Activated B cell treated with CpG ODN at 0.5 μM for 24 hours (primary cell): Measurements from ENCODE around the gene XIAP. TPM values are rescaled to one million over a fixed set of nuclear protein-coding genes. Genes with fewer than 3 reads are reported as not detected.
"Not testable (repeated sequence)": the region's sequence is repeated elsewhere in the genome, so short reads cannot be mapped to it uniquely, and the experiment has no call there.

Experiments used
- ATAC-seq: fragments of 200-7000 bp; cut with Tn5 transposase; one replicate; pipeline ENCODE4 v1.10.0; 2021; ENCODE audit warnings: low read depth, mild to moderate bottlenecking, moderate library complexity
- CTCF ChIA-PET: fragments of 350-600 bp; sonication (Branson Sonifier 250); formaldehyde crosslinking; loops from one replicate; lab custom pipeline; 2021; ENCODE audit warnings: antibody characterized with exemption; lab: Charles Lee
- POLR2A ChIA-PET: fragments of 350-600 bp; sonication (Branson Sonifier 250); formaldehyde crosslinking; loops from one replicate; lab custom pipeline; 2021; ENCODE audit warnings: antibody characterized with exemption; lab: Charles Lee
- DNase-seq: peaks from one replicate; pipeline ENCODE4 v3.0.0; 2022
- H3K27ac Mint-ChIP-seq: one replicate; pipeline ENCODE4 v1.8.0; 2020; ENCODE audit warnings: mixed read lengths
- H3K27me3 Mint-ChIP-seq: one replicate; pipeline ENCODE4 v1.8.0; 2021; ENCODE audit warnings: mixed read lengths
- H3K36me3 Mint-ChIP-seq: one replicate; pipeline ENCODE4 v1.8.0; 2021; ENCODE audit warnings: low read depth, mixed read lengths
- H3K4me1 Mint-ChIP-seq: one replicate; pipeline ENCODE4 v1.8.0; 2021; ENCODE audit warnings: mixed read lengths
- H3K4me3 Mint-ChIP-seq: one replicate; pipeline ENCODE4 v1.8.0; 2020; ENCODE audit warnings: mild to moderate bottlenecking, mixed read lengths
- H3K9me3 Mint-ChIP-seq: one replicate; pipeline ENCODE4 v1.8.0; 2020; ENCODE audit warnings: mixed read lengths
- CTCF ChIP-seq: fragments of 200-600 bp; IDR thresholded peaks from one replicate; pipeline ENCODE4 v1.8.0; 2022; ENCODE audit warnings: antibody characterized with exemption, mild to moderate bottlenecking
- intact Hi-C: fragments of 100-400 bp; cut with micrococcal nuclease; formaldehyde crosslinking; loops from one replicate; pipeline ENCODE4 v1.15.1; 2024
- total RNA-seq: library from RNA; stranded (reverse); gene quantifications from 2 replicates; pipeline ENCODE4 v1.2.3, GENCODE V29; 2022

XIAP gene
- total RNA-seq, 1 donor from 2014 or later, result 43.6 TPM

- Mint-ChIP-seq H3K9me3 (no peaks in the 10 kb centered on the region), H3K27ac (no peak overlapping the region), H3K36me3 (no peaks in the 10 kb centered on the region), H3K4me1 (no peaks in the 10 kb centered on the region), H3K4me3 (no peak overlapping the region), H3K27me3 (no peaks in the 10 kb centered on the region)
- ATAC-seq, result no peak
- no peak for TF ChIP-seq CTCF
- intact Hi-C loops, result no loop called here
- DNase-seq, result no peak
- ChIA-PET CTCF (no interaction called here), POLR2A (no interaction called here)
These were observed 64.3 kb downstream of the XIAP start for GRCh38 chrX:123924186-123924585.

DNA sequence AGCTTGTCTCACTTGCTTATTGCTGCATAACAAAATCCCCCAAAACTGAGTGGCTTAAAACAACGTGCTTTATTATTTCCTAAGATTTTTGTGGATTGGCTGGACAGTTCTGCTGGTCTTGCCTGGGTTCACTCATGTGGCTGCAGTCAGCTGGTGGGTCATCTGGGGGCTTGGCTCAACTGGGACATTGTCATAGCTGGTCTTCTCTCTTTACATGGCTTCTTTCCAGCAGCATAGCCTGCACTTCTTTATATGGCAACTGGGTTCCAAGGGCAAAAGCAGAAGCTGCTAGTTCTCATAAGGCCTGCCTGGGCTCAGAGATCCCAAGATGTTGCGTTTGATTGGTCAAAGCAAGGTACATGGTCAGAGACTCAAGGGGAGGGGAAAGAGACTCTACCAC is 68.0 kb downstream of the XIAP start:
- H3K4me3 Mint-ChIP-seq, result no peak overlapping the region
- H3K36me3 Mint-ChIP-seq, result peaks cover 1% of the 10 kb centered on the region
- TF ChIP-seq CTCF, result no peak
- no peaks in the 10 kb centered on the region for H3K4me1 Mint-ChIP-seq
- H3K27ac Mint-ChIP-seq, result no peak overlapping the region
- ChIA-PET POLR2A (no interaction called here), CTCF (no interaction called here)
- no peak for ATAC-seq
- no peaks in the 10 kb centered on the region for H3K27me3 Mint-ChIP-seq
- H3K9me3 Mint-ChIP-seq, result peaks cover 3% of the 10 kb centered on the region
- intact Hi-C loops, result no loop called here
- DNase-seq, result no peak

DNA sequence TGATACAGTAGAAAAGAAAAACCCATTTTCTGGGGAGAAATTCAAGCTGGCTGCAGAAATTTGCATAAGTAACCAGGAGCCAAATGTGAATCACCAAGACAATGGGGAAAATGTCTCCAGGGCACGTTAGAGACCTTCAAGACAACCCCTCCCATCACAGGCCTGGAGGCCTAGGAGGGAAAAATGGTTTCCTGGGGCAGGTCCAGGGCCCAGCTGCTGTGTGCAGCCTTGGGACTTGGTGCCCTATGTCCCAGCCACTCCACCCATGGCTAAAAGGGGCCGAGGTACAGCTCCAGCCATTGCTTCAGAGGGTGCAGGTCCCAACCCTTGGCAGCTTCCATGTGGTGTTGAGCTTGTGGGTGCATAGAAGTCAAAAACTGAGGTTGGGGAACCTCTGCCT is 72.2 kb downstream of the XIAP start:
- H3K4me3 Mint-ChIP-seq, DNase-seq, H3K4me1 Mint-ChIP-seq, CTCF ChIA-PET, H3K36me3 Mint-ChIP-seq, ATAC-seq, POLR2A ChIA-PET, H3K27ac Mint-ChIP-seq, H3K9me3 Mint-ChIP-seq, intact Hi-C loops, H3K27me3 Mint-ChIP-seq: not testable (repeated sequence)

- ChIA-PET POLR2A (interaction anchor here (0.5 kb wide), 1 partner anchor 18 kb away, joined by 6 read pairs; no protein-coding TSS in a partner anchor), CTCF (no interaction called here)
- no peak for DNase-seq
- intact Hi-C loops, result no loop called here
- H3K36me3 Mint-ChIP-seq, result no peaks in the 10 kb centered on the region
- no peaks in the 10 kb centered on the region for H3K4me1 Mint-ChIP-seq
- no peak for TF ChIP-seq CTCF
- H3K4me3 Mint-ChIP-seq, result no peak overlapping the region
- ATAC-seq, result no peak
- no peak overlapping the region for H3K27ac Mint-ChIP-seq
- no peaks in the 10 kb centered on the region for H3K27me3 Mint-ChIP-seq
- H3K9me3 Mint-ChIP-seq, result no peaks in the 10 kb centered on the region
These were observed 83.2 kb downstream of the XIAP start for GRCh38 chrX:123943074-123943473.

GRCh38 chrX:123943488-123943887 is 83.6 kb downstream of the XIAP start:
- Mint-ChIP-seq H3K27ac (no peak overlapping the region), H3K27me3 (no peaks in the 10 kb centered on the region), H3K36me3 (no peaks in the 10 kb centered on the region), H3K4me3 (no peak overlapping the region), H3K4me1 (no peaks in the 10 kb centered on the region), H3K9me3 (no peaks in the 10 kb centered on the region)
- DNase-seq (no peak), ATAC-seq (no peak)
- POLR2A ChIA-PET, result interaction anchor here (0.5 kb wide), 1 partner anchor 17 kb away, joined by 6 read pairs; no protein-coding TSS in a partner anchor
- no peak for TF ChIP-seq CTCF
- intact Hi-C loops, result no loop called here
- CTCF ChIA-PET, result no interaction called here

DNA sequence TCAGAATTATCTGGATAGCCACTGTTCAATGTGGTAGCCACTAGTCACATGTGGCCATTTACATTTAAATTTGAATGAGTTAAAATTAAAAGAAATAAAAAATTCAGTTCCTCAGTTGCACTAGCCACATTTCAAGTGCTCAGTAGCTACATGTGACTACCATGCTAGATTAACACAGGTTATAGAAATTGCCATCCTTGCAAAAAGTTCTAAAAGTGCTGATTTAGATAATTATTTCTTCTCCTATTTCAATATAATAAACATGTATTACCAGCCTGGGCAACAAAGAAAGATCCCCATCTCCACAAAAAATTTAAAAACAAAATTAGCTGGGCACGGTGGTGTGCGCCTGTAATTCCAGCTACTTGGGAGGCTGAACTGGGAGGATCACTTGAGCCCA is 90.0 kb downstream of the XIAP start:
- no peak overlapping the region for H3K27ac Mint-ChIP-seq
- no peaks in the 10 kb centered on the region for H3K27me3 Mint-ChIP-seq
- no peaks in the 10 kb centered on the region for H3K9me3 Mint-ChIP-seq
- DNase-seq (no peak), ATAC-seq (no peak)
- H3K4me3 Mint-ChIP-seq, result no peak overlapping the region
- CTCF ChIA-PET, result no interaction called here
- no peaks in the 10 kb centered on the region for H3K36me3 Mint-ChIP-seq
- no peak for TF ChIP-seq CTCF
- POLR2A ChIA-PET, result no interaction called here
- H3K4me1 Mint-ChIP-seq, result no peaks in the 10 kb centered on the region
- intact Hi-C loops, result no loop called here
